Endothelial cell (in vitro differentiated cells): ENCODE results near the gene GNA12. TPM values are rescaled to one million over a fixed set of nuclear protein-coding genes. Genes with fewer than 3 reads are reported as not detected.
A peak's percentile ranks its signal among the peaks of the same experiment; 100 is the strongest.

Experiments
- DNase-seq: peaks from one replicate; pipeline ENCODE4 v3.0.0; 2021; ENCODE audit warnings: low spot score
- H3K27ac Mint-ChIP-seq: one replicate; pipeline ENCODE4 v1.8.0; 2021; ENCODE audit warnings: mixed read lengths, inconsistent platforms; ENCODE audit not compliant: unreplicated experiment
- H3K27me3 Mint-ChIP-seq: one replicate; pipeline ENCODE4 v1.8.0; 2021; ENCODE audit warnings: mild to moderate bottlenecking, moderate library complexity, mixed read lengths, inconsistent platforms; ENCODE audit not compliant: unreplicated experiment
- H3K36me3 Mint-ChIP-seq: one replicate; pipeline ENCODE4 v1.8.0; 2021; ENCODE audit warnings: mild to moderate bottlenecking, low read depth, mixed read lengths, inconsistent platforms; ENCODE audit not compliant: unreplicated experiment
- H3K4me1 Mint-ChIP-seq: one replicate; pipeline ENCODE4 v1.8.0; 2021; ENCODE audit warnings: mild to moderate bottlenecking, mixed read lengths, inconsistent platforms; ENCODE audit not compliant: unreplicated experiment
- H3K4me3 Mint-ChIP-seq: one replicate; pipeline ENCODE4 v1.8.0; 2021; ENCODE audit warnings: mild to moderate bottlenecking, mixed read lengths, inconsistent platforms; ENCODE audit not compliant: unreplicated experiment
- H3K9me3 Mint-ChIP-seq: one replicate; pipeline ENCODE4 v1.8.0; 2021; ENCODE audit warnings: mixed read lengths, inconsistent platforms; ENCODE audit not compliant: unreplicated experiment
- CTCF ChIP-seq: fragments of 200-600 bp; sonication (generic); IDR thresholded peaks from one replicate; pipeline ENCODE4 v1.5.0; 2021; ENCODE audit warnings: antibody characterized with exemption; ENCODE audit not compliant: unreplicated experiment
- total RNA-seq: library from RNA; stranded (reverse); fragmentation: NEBNext Ultra II Directional; extraction: Animal tissue kit (Norgen Biotek cat#: 25700); gene quantifications from one replicate; pipeline ENCODE4 v1.2.1, GENCODE V29; 2021; ENCODE audit not compliant: unreplicated experiment

The GNA12 gene
- total RNA-seq, 1 donor from 2014 or later = 105 TPM

DNA sequence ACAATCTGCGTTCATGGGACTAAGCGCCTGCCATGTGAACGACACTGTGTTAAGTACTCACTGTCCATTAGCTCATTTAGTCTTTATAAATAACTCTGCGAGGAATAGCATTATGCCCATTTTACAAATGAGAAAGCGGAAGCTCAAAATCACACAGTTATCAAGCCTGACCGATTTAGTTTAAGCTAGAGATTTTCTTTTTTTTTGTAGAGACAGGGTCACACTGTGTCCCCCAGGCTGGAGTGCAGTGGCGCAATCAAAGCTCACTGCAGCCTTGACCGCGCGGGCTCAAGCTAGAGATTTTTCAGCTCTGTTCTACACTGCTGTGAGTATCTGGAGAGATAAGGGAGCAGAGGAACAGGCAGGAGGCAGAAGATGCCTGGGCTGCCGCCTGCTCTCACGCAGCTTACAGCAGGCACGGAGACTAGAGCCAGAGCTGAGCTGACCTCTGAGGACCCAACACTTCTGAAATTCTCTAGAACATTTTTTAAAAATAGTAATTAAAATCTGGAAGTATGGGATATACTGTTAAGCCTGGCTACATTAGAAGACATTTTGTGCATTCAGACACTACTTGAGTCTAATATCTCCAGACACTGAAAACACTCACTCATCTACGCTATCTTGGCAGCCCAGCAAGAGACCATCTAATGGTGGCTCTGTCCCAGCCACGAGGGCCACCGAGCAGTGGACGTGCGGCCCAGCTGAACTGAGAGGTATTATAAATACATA lies 38.7 kb downstream of the GNA12 start:
- H3K9me3 Mint-ChIP-seq = no peaks in the 10 kb centered on the region

DNA sequence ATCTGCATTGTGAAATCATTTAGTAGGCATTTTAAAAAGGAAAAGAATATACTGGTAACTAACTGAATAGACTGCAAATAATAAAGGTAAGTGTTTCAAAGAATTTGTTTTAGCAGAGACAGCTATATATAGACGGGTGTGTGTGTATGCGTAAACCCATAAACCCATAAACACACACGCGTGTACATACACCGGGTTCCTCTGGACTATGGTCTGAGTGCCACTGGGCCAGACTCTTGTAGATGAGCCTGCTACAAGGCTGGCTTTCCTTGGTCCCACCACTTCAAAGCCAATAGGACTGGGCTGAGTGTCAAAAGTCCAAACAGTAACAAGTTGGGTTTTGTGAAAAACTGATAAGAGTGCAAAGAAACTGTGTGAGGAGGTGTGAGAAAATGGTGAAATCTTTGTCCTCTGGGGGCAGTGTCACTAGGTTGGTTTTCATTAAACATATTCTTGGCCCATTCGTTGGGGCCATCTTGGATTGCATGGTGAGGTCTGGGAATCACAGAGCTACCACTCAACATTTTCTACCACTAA lies 39.8 kb downstream of the GNA12 start:
- Mint-ChIP-seq H3K36me3 (peaks cover 10% of the 10 kb centered on the region), H3K4me1 (peaks cover 53% of the 10 kb centered on the region), H3K27me3 (peaks cover 5% of the 10 kb centered on the region), H3K27ac (no peak overlapping the region), H3K9me3 (no peaks in the 10 kb centered on the region), H3K4me3 (no peak overlapping the region)
- no peak for DNase-seq
- TF ChIP-seq CTCF = no peak

More for the DNA sequence above, 38.7 kb downstream of the GNA12 start:
- H3K4me3 Mint-ChIP-seq = no peak overlapping the region
- H3K27me3 Mint-ChIP-seq = peaks cover 3% of the 10 kb centered on the region
- no peak overlapping the region for H3K27ac Mint-ChIP-seq
- no peak for DNase-seq
- no peak for TF ChIP-seq CTCF
- H3K4me1 Mint-ChIP-seq = peaks cover 53% of the 10 kb centered on the region
- peaks cover 13% of the 10 kb centered on the region for H3K36me3 Mint-ChIP-seq

DNA sequence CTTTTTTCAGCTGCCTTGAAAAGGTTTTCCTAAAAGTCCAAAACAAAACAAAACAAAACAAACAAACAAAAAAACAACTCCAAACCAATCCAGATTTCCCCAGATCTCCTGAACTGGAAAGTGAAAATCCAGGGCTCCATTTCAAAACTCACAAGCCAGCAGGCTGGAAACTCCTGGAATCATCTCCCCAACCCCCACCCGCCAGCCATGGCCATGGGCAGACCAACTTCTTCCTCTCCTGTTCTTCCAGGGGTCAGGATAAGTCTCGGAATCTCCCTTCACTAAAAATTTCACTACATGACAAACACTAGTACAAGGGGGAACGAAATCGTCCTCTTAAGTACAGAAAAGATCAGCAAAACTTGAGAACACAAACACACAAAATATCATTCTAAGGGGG lies 40.4 kb downstream of the GNA12 start:
- no peak for DNase-seq
- H3K9me3 Mint-ChIP-seq = no peaks in the 10 kb centered on the region
- peaks cover 4% of the 10 kb centered on the region for H3K36me3 Mint-ChIP-seq
- peak overlapping the region; percentile 3 for H3K4me3 Mint-ChIP-seq
- H3K4me1 Mint-ChIP-seq = peaks cover 53% of the 10 kb centered on the region
- TF ChIP-seq CTCF = no peak
- H3K27ac Mint-ChIP-seq = no peak overlapping the region
- peaks cover 5% of the 10 kb centered on the region for H3K27me3 Mint-ChIP-seq

- Mint-ChIP-seq H3K4me3 (peak overlapping the region; percentile 49), H3K9me3 (no peaks in the 10 kb centered on the region)
- no peak for TF ChIP-seq CTCF
Observed at GRCh38 chr7:2803342-2803692, 40.8 kb downstream of the GNA12 start.

More at GRCh38 chr7:2803342-2803692, 40.8 kb downstream of the GNA12 start:
- no peak for DNase-seq
- Mint-ChIP-seq H3K4me1 (peaks cover 55% of the 10 kb centered on the region), H3K36me3 (peaks cover 4% of the 10 kb centered on the region), H3K27ac (peak overlapping the region; percentile 81), H3K27me3 (peaks cover 5% of the 10 kb centered on the region)
